DMS79 treated with DMSO at 0.1 percent for 48 hours (cell line): ENCODE measurements around the gene ADA.
A peak's percentile ranks its signal among the peaks of the same experiment; 100 is the strongest.

ENCODE experiments used
- DNase-seq: peaks from one replicate; lab custom pipeline; 2025; lab: John Stamatoyannopoulos, UW

Gene ADA

DNA sequence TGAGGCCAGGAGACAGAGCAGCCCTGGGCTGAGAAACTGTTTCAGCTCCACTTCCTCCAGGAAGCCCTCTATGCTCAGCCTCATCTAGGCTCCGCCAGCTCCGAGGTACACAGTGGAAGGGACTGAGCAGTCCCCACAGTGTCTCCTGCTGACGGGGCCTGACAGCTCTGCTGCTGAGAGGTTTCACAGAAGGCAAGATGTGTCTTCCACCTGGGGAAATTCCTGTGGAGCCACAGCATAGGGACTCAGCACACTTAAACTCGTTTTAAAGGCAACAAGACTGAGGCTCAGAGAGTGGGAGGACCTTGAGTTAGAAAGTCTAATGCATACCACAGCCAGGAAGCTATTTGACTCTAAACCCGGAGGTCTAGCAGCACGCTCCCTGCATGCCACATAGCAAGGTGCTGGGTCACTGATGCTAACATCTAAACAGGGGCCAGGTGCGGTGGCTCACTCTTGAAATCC is 6.8 kb downstream of the ADA start:
- no peak for DNase-seq

DNA sequence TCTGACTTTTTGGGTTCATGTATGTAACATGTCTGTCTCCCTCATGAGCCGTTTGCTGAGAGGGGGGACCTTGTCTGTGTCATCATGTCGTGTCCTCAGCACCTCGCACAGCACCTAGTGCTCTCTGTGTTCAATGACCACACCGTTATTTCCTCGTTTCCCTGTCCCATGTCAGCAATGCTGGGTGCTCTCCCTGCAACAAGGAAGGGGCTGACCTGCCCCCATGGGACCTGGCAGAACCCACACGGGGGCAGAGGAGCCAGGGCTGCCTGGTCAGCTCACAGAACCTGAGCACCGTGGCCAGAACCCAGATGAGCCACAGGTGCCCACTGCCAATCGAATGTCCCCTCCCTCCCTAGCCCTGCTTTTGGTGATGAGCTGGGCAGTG is 7.3 kb downstream of the ADA start:
- DNase-seq, result no peak

DNA sequence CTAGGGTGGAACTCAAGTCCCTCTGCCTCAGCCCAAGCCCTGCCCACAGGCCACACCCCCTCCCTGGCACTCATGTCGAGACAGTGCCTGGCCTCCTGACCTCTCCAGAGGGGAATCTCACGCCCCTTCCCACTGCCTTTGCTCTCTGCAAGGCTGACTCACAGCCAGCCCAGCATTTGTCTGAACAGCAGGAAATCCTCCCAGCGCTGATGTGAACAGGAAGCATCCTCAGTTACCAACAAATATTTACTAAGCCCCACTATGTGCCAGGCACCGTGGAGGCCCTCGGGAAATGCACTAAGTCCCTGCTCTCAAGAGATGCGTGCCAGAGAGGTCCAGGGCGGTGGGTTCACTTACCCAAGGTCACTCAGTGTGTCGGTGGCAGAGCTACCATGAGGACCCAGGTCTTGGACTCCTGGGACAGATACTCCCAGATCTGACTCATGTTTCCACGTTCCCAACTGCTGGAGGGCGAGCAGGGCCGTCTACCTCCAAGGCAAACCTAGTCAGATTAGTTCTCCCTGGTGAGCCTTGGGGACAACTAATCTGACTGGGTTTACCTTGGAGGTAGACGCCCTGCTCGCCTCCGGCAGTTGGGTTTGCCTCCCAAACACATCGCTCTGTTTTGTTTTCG is 7.8 kb downstream of the ADA start:
- DNase-seq, result no peak

DNA sequence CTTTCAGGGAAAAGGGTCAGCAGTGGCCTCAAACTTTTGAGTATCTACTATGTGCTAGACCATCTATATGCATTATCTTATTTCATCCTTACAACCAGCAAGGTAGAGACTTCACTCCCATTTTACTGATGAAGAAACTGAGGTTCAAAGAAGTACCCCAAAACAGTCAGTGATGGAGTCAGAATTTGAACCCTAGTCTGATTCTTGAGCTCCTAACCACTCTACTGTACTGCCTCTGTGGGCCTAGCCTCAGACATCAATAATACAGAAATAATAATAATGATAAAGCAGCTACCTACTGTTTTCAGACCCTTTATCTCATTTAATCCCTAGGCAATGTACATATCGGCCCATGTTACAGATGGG is 8.4 kb downstream of the ADA start:
- no peak for DNase-seq

DNA sequence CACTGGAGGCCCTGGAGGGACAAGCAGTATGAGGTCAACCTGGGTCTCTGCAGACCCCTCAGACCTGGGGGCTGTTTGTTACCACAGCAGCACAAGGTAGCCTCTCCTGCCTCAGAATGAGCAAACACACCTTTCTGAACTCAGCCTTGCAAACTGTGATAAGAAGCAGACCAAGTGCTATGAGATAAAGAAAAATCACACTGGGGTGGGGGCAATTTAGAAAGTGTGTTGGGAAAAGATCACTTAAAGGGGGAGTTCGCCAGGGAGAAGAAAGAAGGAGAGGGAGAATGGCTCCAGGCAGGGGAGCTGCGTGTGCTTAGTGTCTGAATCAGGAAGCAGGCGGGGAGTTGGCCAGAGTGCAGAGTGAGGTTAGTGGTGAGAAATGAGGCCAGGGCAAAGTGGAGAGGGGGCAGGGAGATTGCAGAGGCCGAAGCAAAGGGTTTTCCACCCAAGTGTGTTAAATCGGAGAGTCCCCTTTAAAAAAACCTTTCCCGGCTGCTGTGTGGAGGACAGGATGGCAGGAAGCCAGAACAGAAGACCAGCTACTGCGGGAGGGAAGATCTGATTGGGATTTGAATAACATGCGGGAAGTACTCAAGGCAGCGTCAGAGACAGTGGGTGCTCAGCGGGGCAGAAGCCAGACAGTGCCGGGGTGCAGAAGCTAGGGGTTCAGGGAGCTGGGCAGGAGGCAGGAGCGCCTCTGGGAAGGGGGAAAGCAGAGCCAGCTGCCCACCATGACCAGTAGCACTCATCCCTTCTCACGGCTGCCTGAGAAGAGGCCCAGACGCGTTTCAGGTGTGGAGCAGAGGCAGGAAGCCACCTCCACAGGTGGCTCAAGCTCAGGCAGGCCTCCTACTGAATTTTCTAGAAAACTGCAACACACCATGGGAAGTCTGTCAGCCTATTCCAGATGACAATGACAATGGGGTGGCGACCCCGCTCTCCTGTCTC is 9.0 kb downstream of the ADA start:
- peak; percentile 56 for DNase-seq

DNA sequence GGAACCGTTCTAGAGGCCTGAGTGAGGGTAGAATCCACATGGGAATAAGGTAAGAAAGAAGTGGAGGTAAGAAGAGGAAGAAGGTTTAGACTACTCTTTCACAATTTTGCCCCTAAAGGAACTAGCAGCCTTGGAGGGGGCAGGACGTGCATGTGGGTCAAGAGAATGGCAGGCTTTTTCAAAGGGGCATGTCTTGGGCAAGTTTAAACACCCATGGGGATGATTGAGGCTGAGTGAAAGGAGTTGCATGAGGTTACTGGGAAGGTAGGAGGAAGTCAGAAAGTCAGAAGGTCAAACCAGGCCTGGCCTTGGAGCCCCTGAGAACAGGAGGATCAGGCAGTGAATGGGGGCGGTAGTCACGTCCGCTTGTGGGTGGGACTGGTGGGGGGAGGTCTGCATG is 10.2 kb downstream of the ADA start:
- DNase-seq, result no peak

DNA sequence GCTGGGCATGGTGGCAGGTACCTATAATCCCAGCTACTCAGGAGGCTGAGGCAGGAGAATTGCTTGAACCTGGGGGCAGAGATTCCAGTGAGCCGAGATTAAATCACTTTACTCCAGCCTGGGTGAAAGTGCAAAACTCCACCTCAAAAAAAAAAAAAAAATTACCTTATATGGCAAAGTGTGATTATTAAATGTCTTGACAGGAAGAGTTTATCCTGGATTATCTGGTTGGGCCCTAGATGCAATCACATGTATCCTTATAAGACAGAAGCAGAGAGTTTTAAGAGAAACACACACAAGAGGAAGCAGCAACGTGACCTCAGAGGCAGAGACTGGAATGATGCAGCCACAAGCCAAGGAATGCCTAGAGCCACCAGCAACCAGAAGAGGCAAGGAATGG is 11.0 kb downstream of the ADA start:
- no peak for DNase-seq

DNA sequence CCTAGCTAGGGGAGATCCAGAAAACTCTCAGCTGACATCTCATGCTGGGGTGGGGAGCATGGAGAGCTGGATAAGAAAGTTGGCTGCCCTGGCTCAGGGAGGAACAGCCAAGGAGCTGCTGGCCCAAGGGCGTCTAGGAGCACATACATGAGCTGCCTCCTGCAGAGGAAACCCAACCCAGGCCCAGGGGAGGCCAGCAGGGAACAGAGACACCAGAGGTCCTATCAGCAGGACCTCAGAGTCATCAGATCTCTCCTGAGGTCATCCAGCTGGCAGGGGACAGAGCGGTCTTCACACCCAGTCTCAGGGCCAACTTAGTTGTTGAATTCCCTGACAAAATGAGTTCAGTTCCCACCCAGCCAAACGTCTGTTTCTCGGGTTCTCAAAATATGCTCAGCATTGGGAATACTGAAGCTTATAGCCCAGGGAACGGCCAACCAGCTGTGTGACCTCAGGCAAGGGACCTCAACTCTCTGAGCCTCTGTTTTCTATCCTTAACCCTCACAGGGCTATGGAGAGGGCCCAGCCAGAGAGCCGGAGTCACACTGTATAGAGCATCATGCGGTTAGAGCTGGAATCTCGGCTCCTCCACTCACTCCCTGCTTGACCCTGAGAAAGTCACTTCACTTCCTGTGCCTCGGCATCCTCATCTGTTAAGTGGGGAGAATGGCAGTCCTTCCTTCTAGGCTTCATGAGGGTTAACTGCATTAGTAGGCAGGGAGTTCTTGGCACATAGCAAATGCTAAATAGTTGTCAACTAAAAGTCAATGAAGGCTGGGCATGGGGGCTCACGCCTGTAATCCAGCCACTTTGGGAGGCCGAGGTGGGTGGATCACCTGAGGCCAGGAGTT is 13.8 kb downstream of the ADA start:
- no peak for DNase-seq

DNA sequence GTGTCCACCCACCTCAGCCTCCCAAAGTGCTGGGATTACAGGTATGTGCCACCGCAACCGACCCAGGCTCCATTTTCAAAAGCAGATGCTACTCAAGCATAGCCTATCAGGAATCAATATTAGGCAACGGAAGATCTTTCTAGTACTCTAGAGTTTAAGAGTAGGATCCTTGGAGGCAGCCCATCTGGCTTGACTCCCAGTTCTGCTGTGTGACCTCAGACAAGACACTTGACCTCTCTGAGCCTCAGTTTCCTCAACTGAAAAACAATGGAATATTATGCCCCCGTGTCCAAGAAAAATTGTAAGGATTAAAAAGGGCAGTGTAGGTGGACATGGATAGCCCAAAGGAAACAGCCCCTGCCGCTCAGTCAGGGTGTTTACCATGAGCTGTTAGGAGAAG is 14.5 kb downstream of the ADA start:
- DNase-seq, result no peak

DNA sequence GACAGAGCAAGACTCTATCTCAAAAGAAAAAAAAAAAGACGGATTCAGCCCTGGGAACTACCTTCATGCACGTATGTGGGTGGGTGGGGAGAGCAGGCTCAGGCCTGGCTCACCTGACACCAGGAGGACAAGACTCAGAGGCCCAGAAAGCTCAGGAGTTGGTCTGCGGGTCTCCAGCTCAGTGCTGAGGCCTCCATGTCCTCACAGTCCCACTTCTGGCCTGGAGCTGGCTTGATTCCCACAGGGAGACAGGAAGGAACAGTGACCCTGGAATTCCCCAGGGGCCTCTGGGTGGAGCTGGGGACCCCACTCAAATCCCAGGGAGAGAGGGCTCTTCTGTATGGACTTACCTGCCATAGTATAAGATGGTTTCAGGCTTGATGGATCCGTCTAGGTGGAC is 15.6 kb downstream of the ADA start:
- no peak for DNase-seq

DNA sequence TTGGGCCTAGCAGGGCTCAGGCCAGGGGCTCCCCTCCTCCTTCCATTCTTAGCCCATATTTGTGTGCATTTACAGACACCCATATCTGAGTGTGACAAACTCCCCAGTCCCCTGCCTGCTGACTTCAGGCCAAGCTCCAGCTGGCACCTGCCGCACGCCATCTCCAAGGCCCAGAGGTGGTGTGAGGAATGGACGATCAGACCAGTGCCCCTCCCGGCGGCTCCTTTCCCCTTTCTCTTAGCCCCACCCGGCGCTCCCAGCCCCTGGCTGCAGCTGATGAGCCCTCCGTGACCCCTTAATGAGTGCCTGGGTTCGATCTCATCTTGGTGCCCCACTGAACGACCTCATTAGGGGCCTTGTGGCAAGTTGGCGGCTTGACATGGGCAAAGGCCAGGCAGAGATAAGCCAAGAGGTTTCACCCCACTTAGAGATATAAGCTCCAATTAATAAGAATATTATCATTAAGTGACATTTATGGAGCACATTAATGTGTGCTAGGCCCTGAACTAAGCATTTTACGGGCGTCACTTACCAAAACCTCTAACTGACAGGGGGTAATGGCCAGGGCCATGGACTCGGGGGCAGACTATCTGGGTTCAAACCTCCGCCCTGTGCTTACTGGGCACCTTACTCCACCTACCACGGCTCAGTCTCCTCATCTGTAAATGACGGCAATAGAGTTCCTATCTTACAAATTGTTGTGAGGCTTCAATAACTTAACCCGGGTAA is 17.5 kb downstream of the ADA start:
- DNase-seq, result no peak

DNA sequence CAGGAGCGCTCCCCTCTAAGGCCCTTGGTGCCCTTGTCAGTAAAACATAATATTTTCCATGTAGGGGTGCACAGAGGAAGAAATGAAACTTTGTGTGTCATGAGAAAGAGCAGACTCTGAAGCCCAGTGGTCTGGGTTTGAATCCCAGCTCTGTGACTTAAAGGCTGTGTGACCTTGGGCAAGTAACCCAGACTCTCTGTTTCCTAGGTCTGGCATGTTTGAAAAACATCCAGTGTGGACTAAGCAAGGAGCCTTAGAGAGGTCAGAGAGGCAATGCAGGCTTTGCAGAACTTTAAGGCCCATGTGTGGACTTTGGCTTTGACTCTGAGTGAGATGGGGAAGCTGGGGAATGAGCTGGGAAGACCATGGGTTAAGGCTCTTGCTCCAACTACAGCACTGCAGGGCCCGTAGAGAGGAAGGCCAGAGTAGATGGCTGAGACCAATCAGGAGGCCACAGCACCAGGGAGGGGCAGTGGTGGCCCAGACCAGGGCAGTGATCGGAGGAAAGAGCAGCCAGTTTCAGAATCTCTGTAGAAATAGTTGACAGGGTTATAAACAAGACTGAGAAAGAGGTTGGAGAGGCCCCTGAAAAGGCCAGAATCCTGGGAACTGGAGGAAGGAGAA is 18.2 kb downstream of the ADA start:
- DNase-seq, result no peak

DNA sequence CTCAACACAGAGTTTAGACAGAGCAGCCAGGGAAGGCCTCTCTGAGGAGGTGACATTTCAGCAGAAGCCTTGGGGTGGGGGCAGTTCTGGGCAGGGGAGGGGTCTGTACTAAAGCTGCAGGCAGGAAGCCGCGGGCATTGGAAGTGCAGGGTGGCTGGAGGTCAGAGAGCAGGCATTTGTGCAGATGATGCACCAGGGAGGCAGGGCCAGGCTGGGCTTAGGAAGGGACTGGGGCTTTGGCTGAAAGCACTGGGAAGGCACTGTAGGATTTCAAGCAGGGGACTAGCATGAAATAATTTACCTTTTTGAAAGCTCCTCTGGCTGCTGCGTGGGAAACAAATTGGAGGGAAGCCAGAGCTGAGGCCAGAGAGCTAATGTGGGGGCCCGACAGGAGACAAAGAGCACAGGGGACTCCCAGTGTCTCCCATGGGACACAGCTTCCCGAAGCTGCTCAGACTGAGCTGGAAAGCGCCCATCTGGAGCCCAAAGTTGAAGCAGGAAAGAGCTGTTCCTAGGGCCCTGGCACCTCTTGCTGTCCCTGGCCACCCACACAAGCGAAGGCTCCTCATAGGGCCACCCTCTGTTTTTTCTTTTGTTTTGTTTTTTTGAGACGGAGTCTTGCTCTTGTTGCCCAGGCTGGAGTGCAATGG is 19.3 kb downstream of the ADA start:
- no peak for DNase-seq

DNA sequence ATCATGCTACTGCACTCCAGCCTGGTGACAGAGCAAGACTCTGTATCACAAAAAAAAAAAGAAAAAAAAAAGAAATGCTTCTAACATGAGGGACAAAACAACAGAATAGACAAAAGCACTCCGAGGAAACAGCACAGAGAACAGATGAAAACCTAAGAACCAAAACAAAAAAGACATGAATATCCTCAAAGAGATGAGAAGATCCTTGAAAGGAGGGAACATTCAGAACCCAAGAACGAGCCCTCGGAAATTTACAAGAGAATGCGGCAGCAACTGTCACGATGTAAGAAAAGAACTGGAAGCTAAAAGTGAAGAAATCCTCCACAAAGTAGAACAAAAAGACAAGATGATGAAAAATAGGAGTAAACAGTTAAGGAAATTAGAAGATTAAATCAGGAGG is 21.2 kb downstream of the ADA start:
- no peak for DNase-seq

DNA sequence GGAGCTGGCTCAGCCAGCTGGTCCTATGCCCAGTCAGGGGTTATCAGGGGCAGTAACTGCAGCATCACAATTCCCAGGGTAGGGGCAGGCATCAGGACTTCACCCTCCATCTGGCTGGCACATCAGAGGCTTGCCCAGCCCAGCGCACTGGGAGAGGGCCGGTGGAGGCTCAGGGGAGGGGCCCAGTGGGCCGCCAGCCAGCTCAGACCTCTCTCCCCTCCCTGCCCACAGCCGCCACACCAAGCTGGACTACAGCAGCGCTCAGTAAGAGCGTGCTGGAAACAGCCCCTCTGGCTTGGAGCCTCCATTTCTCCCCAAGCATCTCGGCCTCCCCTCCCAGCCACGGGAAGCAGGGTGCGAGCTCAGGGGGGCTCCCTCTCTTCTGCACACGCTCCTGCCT is 22.0 kb downstream of the ADA start:
- DNase-seq, result no peak

DNA sequence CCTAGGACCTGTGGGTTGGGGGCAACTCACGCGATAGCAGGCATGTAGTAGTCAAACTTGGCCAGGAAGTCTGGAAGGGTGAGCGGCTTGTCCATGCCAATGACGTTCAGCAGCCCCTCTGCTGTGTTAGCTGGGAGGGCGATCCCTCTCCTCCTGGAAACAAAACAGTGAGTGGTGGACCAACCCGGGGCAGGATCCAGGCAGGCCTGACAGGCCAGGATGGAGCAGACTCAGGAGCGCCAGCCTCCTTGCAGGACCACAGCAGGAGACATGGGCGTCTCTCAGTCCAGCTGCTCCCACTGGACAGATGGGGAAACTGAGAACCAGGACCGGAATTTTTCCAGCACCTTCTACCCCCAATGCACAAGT is 22.5 kb downstream of the ADA start:
- no peak for DNase-seq

DNA sequence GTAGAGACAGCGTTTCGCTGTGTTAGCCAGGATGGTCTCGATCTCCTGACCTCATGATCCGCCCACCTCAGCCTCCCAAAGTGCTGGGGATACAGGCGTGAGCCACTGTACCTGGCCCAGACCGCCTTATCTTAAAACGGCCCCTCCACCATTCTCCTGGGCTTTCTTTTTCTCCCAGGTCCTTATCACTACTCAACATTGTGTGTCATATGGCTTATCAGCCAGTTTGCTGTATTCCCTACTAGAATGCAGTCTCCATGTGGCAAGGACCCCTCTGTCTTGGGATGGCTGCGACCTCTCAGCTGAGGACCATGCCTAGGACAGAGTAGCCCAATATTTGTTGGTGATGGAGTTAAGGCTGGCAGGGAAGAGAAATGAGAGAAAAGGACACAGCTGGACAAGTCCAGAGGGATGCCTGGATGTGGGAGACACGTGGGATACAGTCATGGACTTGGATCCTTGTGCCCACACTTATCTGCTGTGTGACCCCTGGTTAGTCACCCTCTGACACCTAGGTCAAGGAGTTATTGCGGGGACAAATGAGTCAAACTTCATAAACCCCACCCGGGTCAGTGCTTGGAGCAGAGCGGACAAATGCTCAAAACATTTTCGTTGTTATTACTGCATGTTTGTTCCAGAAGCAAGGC is 24.0 kb downstream of the ADA start:
- DNase-seq, result no peak

DNA sequence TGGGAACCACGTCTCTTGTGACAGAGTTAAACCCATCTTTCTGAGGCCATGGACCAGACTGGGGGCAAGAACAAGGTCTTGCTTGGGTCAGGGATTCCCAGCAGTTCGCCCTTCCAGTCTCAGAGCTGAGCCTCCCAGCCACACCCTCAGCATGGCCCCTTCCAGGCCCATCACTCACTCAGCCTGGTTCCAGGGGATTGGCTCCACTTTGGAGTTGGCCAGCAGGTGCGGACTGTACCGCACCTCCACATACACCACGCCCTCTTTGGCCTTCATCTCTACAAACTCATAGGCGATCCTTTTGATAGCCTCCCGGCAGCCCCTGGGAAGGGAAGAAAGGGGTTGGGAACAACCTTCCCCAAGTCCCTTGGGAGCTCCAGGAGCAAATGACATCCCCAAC is 25.2 kb downstream of the ADA start:
- DNase-seq, result no peak

DNA sequence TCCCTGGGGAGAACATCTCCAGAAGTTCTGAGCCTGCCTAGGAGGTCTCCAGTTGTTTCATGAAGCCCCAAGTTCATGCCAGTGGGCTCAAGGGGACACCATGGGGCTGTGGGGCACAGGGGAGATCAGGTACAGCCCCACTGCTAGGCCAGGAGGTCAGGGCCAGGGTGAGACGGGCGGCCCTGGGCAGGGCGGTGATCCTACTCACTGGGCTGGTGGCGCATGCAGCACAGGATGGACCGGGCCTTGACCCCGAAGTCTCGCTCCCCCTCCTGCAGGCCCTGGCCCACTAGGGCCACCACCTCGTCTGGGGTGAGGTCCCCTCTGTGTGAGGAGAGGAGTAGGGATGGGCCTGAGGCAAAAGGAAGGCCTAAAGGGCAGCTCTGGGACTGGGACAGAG is 26.1 kb downstream of the ADA start:
- DNase-seq, result no peak

DNA sequence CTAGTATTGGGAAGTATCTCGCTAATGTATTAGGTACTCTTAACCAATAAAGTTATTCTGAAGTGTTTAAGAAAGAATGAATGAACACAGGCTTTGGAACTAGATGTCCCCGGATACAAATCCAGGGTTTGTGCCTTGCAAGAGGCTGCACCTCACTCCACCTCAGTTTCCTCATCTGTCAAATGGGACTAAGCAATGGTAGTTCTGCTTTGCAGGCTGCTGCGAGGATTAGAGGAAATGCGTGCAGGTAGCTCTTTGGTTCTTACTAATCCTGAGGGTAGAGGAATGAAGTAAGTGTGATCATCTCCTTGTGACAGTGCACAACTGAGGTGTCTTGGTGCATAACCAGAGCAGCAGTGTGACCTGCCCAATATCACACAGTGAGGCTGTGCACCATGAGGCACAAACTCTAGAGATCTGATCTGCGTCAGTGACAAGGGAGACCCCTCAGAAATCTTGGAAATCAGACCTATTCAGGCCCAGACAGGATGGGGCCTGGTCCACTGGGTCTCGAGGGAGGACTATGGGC is 26.7 kb downstream of the ADA start:
- DNase-seq, result no peak
